GM10266 (cell line): ENCODE results near the gene CDHR4.

Experiments
- DNase-seq: peaks from one replicate; pipeline ENCODE4 v3.0.0; 2012; ENCODE audit errors: extremely low spot score
- TF ChIP-seq, protein P1 (sequence below): IDR thresholded peaks from 2 replicates; pipeline ENCODE4 v1.5.1; 2012; ENCODE audit warnings: mild to moderate bottlenecking, low read depth; ENCODE audit not compliant: control insufficient read depth, insufficient read depth; ENCODE audit errors: missing control alignments

CDHR4 gene

DNA sequence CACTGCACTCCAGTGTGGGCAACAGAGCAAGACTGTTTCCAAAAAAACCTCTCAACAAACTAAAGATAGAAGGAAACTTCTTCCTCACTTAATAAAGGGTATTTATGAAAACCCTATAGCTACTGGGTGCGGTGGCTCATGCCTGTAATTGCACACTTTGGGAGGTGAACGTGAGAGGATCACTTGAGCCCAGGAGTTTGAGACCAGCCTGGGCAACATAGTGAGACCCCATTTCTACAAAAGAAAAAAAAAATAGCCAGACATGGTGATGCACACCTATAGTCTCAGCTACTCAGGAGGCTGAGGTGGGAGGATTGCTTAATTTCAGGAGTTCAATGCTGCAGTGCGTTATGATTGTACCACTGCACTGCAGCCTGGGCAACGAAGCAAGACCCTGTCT lies 35.7 kb downstream of the CDHR4 start:
- DNase-seq: no peak
- TF ChIP-seq, protein P1, sequence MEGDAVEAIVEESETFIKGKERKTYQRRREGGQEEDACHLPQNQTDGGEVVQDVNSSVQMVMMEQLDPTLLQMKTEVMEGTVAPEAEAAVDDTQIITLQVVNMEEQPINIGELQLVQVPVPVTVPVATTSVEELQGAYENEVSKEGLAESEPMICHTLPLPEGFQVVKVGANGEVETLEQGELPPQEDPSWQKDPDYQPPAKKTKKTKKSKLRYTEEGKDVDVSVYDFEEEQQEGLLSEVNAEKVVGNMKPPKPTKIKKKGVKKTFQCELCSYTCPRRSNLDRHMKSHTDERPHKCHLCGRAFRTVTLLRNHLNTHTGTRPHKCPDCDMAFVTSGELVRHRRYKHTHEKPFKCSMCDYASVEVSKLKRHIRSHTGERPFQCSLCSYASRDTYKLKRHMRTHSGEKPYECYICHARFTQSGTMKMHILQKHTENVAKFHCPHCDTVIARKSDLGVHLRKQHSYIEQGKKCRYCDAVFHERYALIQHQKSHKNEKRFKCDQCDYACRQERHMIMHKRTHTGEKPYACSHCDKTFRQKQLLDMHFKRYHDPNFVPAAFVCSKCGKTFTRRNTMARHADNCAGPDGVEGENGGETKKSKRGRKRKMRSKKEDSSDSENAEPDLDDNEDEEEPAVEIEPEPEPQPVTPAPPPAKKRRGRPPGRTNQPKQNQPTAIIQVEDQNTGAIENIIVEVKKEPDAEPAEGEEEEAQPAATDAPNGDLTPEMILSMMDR: no peak

DNA sequence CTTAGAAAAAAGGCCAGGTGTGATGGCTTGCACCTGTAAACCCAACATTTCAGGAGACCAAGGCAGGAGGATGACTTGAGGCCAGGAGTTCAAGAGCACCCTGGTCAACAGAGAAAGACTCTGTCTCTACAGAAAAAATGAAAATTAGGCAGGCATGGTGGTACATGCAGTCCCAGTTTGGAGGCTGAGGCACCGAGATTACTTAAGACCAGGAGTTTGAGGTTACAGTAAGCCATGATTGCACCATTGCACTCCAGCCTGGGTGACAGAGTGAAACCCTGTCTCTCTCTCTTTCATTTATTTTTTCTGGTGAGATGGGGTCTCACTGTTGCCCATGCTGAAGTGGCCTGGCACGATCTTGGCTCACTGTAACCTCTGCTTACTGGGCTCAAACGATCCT lies 38.0 kb downstream of the CDHR4 start:
- no peak for DNase-seq
- TF ChIP-seq, protein P1: no peak

DNA sequence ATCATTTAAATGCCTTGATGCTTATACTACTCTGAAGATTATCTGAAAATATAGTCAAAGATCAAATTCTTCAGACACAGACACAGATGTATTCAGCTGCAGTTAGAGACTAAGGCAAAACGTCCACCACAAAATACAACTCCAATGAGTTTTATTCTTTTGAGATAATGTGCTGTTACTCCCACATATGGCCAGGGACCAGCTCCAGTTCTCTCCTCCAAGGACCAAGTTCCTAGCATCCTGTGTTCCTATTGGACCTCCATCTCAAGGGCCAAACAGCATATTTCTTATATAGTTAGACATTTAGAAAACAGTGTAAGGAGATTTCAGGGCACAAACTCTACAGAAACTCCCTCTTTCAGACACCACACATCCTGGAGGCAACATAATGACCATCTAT lies 40.4 kb downstream of the CDHR4 start:
- no peak for DNase-seq
- TF ChIP-seq, protein P1: no peak

DNA sequence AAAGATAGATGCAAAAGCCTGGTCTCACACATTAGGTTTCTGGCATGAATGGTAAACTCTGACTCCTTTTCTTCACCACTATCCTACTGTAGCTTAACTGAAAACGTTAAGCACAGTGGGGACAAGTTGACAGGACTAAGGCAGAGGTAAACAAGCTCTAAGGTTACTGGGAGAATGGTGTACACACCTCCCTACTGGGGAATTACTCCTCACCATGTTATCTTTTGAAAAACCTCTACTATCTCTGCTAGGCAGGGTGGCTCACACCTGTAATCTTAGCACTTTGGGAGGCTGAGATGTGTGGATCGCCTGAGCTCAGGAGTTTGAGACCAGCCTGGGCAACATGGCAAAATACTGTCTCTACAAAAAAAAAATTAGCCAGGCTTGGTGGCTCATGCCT lies 42.5 kb downstream of the CDHR4 start:
- DNase-seq: no peak
- TF ChIP-seq, protein P1: no peak

DNA sequence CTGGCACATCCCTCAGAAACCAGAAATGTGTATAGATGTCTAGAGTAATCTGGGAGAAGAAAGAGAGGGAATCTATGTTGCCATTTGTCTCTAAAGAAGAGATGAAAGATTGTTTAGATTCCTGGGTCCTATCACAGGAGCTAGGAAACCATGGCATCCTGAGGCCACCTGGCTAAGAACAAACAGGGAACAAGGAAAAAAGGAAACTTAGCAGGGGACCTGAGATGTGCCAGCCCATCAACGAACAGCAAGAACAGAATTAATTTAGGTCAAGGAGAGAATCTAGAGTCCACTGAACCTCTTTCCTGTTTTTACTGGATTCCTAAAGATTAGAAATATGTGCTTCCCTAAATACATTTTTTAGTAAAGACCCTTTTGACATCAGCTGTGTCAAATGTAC lies 43.6 kb downstream of the CDHR4 start:
- no peak for DNase-seq
- TF ChIP-seq, protein P1: no peak

DNA sequence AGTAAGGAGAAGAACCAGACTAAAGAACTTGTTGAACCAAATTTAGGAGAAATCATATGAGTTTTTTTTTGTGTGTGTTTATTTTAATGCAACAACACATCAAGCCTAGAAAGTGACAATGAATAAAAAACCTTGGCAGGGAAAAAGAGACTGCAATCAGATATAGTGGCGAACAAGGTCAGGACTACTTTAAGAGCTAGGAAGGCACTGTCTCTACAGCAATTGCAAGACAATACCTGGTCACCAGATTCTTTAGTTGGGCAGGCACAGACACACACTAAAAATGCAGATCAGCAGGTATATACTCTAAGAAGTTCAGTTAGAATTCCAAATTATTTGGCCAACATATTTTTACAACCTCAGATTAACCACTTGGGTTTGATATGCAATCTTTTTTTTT lies 45.1 kb downstream of the CDHR4 start:
- TF ChIP-seq, protein P1: no peak
- DNase-seq: no peak

DNA sequence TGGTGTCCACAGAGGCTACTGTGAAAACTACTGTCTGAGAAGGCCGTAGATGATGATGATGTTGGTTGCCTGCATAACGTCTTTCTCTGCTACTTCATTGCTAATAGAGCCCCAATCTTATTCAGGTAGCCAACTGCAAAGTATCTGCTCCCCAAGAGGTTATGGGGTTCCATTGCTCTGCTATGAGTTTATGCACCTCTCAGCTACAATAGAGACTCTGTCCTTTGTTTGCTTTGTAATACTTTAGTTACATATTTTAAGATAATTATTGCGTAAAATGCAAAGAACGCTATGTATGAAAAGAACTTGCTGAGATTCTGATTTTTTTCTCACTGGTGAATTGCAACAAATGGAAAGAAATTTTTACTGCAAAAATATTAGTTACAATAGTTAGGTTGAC lies 48.2 kb downstream of the CDHR4 start:
- DNase-seq: no peak
- TF ChIP-seq, protein P1: no peak
